ENCODE measurements around the gene ZFTA.
"Not testable (repeated sequence)": the region's sequence is repeated elsewhere in the genome, so short reads cannot be mapped to it uniquely, and the experiment has no call there.

Gene ZFTA

DNA sequence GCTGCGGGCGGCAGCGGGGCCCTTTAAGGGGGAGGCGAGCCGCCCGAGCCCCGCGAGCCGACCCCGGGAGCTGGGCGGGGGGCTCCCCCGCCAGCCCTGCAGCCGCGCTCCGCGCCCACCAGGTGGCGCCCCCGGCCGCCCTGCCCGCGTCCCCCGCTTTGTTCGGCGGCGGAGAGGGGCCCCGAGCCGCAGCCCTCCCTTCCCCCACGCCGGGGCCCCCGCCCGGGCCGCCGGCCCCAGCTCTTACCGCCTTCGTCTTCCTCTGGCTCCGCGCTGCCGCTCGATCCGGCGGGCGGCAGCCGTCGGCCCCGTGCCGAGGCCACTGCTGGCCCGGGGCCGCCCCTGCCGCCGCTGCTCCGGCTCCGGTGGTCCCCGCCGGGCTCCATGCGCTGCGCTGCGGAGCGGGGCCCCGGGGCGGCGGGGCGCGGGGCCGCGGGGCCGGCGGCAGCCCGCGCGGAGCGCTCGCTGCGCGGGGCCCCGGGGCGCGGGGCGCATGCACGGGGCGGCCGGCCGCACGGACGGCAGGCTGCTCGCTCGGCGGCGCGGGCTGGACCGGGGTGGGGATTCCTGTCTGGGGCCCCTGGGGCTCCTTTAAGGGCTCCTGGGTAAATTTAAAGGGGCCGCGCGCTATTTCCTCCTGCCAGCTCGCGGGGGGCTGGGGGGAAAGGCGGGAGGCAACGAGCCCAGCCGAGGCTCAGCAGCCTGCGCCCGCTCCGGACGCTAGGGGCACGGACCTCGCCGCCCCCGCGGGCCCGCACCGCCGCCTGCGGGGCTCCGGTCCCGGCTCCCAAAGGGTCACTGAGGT lies at the start of gene ZFTA:
ZFTA (minus strand) TSS at position 539 of the 805 bp plus-strand sequence; CDS start at position 386, 153 bp downstream.
- DNase-seq (ENCODE audit: low read depth in 2 of 3, low spot score in 1 of 3): peak in 2 of 3 donors; percentile 28 to 34

- no peak for DNase-seq (ENCODE audit: low read depth in 2 of 3, low spot score in 1 of 3)
Measured at GRCh38 chr11:63817758-63818498, 49.4 kb upstream of the ZFTA start.

DNA sequence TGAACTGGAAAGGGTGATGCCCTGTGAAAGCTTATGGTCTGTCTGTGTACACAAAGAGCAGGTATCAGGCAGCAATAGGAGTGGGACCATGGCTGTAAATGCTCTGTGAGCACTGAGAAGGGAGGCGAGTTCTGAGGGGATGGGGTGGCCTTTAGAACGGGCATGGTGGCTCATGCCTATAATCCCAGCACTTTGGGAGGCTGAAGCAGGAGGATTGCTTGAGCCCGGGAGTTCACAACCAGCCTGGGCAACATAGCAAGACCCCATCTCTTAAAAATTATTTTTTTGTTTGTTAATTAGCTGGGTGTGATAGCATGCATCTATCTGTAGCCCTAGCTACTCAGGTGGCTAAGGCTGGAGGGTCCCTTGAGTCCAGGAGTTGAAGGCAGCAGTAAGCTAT lies 48.2 kb upstream of the ZFTA start:
- DNase-seq (ENCODE audit: low read depth in 2 of 3, low spot score in 1 of 3): no peak

- DNase-seq (ENCODE audit: low read depth in 2 of 3, low spot score in 1 of 3): no peak
Measured at GRCh38 chr11:63816166-63816565, 47.6 kb upstream of the ZFTA start.

GRCh38 chr11:63814383-63814736 lies 45.8 kb upstream of the ZFTA start:
- DNase-seq (ENCODE audit: low read depth in 2 of 3, low spot score in 1 of 3): no peak

- DNase-seq (ENCODE audit: low read depth in 2 of 3, low spot score in 1 of 3): peak in 1 of 3 donors; percentile 35
Measured at GRCh38 chr11:63813563-63814382, 45.2 kb upstream of the ZFTA start.

GRCh38 chr11:63813035-63813562 lies 44.5 kb upstream of the ZFTA start, which contains the start of gene SPINDOC:
Gene SPINDOC, plus strand, starts transcription at chr11:63813456. Its CDS starts 231 bp downstream, at chr11:63813687.
- peak; percentile 28 to 71 (median 54) for DNase-seq (ENCODE audit: low read depth in 2 of 3, low spot score in 1 of 3)

DNA sequence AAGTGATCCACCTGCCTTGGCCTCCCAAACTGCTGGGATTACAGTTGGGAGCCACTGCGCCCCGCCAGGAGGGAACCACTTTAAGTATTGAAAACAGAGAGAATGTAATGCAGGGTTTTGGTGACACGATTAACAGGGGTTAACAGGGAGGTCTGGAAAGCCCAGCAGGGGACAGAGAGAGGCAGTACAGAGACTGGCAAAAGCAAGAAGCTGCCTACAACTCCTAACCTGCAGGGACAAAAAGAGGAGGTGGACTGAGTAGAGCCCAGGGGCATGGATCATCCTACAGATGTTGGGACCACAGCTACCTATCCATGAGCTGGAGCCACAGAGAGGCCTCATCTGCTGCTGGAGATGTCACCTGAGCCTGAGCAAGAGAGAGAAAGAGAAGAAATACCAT lies 42.9 kb upstream of the ZFTA start:
- DNase-seq (ENCODE audit: low read depth in 2 of 3, low spot score in 1 of 3): no peak

GRCh38 chr11:63810383-63810782 lies 41.8 kb upstream of the ZFTA start:
- DNase-seq (ENCODE audit: low read depth in 2 of 3, low spot score in 1 of 3): not testable (repeated sequence)

GRCh38 chr11:63805844-63806415 lies 37.4 kb upstream of the ZFTA start:
- no peak for DNase-seq (ENCODE audit: low read depth in 2 of 3, low spot score in 1 of 3)

GRCh38 chr11:63804259-63804658 lies 35.7 kb upstream of the ZFTA start:
- DNase-seq (ENCODE audit: low read depth in 2 of 3, low spot score in 1 of 3): no peak

DNA sequence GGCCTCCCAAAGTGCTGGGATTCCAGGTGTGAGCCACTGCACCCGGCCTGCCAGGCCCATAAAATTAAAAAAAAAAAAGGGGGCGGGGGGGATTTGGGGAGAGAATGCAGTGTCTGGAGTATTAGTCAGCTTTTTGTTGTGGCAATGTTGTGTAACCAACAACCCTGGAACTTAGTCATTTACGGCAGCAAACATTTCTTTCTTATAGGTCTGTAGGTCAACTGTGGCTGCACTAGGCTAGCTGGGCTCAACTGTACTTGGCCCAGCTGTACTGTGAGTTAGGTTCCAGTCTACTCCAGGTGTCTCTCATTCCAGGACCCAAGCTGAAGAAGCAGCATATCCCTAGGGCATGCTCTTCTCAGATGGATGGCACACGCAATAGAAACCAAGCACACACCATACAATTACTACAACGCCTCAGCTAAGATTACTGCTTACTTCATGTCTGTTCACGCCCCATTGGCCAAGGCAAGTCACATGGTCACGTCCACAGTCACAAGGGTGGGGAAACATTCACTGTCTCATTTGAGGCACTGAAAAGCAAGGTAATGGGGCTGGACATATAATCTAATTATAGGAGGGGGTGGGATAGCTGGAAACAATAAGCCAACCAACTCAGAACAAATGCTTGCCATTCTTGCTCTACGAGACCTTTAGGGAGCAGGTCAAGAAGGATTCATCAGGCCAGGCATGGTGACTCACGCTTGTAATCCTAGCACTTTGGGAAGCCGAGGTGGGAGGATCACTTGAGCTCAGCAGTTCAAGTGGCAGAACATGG lies 34.3 kb upstream of the ZFTA start:
- DNase-seq (ENCODE audit: low read depth in 2 of 3, low spot score in 1 of 3): no peak

- no peak for DNase-seq (ENCODE audit: low read depth in 2 of 3, low spot score in 1 of 3)
Measured at GRCh38 chr11:63800921-63801320, 32.3 kb upstream of the ZFTA start.

- no peak for DNase-seq (ENCODE audit: low read depth in 2 of 3, low spot score in 1 of 3)
Measured at GRCh38 chr11:63795066-63795465, 26.5 kb upstream of the ZFTA start.

DNA sequence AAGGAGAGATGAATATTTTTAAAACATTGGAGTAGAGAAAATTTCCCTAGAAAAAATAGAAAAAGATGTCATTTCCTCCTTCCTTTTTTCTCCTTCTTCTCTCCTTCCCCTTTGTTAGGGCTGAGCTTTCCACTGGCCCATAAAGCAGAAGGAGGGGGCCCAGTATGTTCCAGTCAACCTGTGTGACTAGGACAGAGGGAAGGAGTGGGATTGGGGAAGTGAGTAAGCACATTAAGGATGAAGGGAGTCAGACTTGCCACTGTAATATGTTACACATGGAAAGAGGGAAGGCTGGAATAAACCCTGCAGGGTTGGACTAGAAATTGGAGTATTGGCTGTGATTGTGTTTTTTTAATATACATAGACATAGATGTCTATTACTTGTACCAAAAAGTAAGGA lies 24.6 kb upstream of the ZFTA start:
- DNase-seq (ENCODE audit: low read depth in 2 of 3, low spot score in 1 of 3): no peak

DNA sequence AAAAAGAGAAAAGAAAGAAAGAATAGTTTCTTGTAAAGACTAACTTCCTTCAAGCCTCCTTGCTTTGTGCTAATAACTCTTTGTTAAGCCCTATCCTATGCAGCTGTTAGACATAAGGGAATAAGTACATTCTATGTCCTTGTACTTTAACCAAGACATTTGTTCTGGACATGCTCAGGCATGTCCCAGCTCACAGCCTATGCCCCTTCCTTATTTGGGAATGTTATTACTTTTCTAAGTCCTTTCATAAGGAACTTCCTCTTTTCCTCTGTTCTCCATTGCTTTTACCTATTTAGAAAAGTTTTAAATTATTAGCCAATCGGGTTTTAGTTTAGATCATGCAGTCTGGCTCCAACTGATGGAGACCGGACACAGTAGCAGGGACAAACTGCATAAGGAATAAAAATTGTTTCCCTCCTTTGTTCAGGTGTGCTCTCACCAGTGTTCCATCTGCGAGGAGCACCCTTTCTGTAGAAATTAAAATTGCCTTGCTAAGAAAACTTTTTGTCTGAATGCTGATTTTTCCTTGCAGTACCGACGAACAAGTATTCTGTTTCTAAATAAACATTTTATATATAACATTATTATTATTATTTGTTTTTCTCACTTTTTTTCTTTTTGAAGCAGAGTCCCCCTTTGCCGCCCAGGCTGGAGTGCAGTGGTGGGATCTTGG lies 23.1 kb upstream of the ZFTA start:
- no peak for DNase-seq (ENCODE audit: low read depth in 2 of 3, low spot score in 1 of 3)

- no peak for DNase-seq (ENCODE audit: low read depth in 2 of 3, low spot score in 1 of 3)
Measured at GRCh38 chr11:63785823-63786222, 17.2 kb upstream of the ZFTA start.

GRCh38 chr11:63783925-63784592 lies 15.5 kb upstream of the ZFTA start:
- DNase-seq (ENCODE audit: low read depth in 2 of 3, low spot score in 1 of 3): no peak

DNA sequence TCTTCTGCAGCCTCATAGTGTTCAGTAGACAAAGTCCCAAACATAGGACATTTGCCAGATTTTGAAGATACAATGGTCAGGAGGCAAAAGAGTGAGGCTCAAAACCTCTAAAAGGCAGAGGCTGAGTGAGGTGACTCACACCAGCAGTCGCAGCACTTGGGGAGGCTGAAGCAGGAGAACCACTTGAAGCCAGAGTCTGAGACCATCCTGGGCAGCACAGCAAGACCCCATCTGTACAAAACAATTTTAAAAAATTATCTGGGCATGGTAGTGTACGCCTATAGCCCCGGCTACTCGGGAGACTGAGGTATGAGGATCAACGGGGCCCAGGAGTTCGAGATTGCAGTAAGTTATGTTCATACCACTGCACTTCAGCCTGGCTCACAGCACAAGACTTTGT lies 14.2 kb upstream of the ZFTA start:
- no peak for DNase-seq (ENCODE audit: low read depth in 2 of 3, low spot score in 1 of 3)
